Fibroblast of lung (primary cell): Measurements from ENCODE around the gene P2RY6.

Experiments used
- CTCF ChIP-seq, 2 donors: IDR thresholded peaks in 1 of 2; conservative IDR thresholded peaks in 1 of 2; 1 replicate in 1 of 2; 2 replicates in 1 of 2; pipeline ENCODE4 v1.5.1; 2011 to 2012; ENCODE audit warnings: low read length in 2 of 2, control low read depth in 1 of 2, inconsistent platforms in 1 of 2, low read depth in 1 of 2, mild to moderate bottlenecking in 1 of 2
- EZH2 ChIP-seq: IDR thresholded peaks from 2 replicates; pipeline ENCODE4 v1.5.1; 2012; ENCODE audit warnings: low read length, control low read depth, mild to moderate bottlenecking; ENCODE audit errors: missing control alignments

GRCh38 chr11:73265853-73266645, 6.1 kb upstream of the P2RY6 start:
- TF ChIP-seq CTCF (conservative IDR thresholded peaks at IDR 0.05 in 1 of 2, IDR thresholded peaks at IDR 0.05 in 1 of 2; ENCODE audit: low read depth in 1 of 2, low read length in 2 of 2) (no peak), EZH2 (no peak)
